Neuronal stem cell (in vitro differentiated cells): ENCODE results near the gene SLC39A11.

ENCODE experiments used
- DNase-seq: peaks from one replicate; pipeline ENCODE4 v3.0.0-alpha.2; 2013; ENCODE audit warnings: low spot score
- H2AFZ ChIP-seq: one replicate; pipeline ENCODE4 v1.6.1; 2013; ENCODE audit warnings: mild to moderate bottlenecking, low read length, inconsistent platforms
- H2AK5ac ChIP-seq: 2 replicates; pipeline ENCODE4 v1.6.1; 2013; ENCODE audit warnings: low read depth, mild to moderate bottlenecking, inconsistent platforms, low read length, moderate library complexity, mixed read lengths
- H2BK120ac ChIP-seq: 2 replicates; pipeline ENCODE4 v1.6.1; 2013; ENCODE audit warnings: low read depth, mild to moderate bottlenecking, inconsistent platforms, low read length, moderate library complexity, mixed read lengths
- H2BK12ac ChIP-seq: one replicate; pipeline ENCODE4 v1.6.1; 2013; ENCODE audit warnings: low read length, inconsistent platforms
- H2BK15ac ChIP-seq: 2 replicates; pipeline ENCODE4 v1.6.1; 2013; ENCODE audit warnings: mild to moderate bottlenecking, low read length, inconsistent platforms, mixed read lengths
- H2BK5ac ChIP-seq: one replicate; pipeline ENCODE4 v1.6.1; 2013; ENCODE audit warnings: inconsistent platforms, mild to moderate bottlenecking, low read length, moderate library complexity
- H3K14ac ChIP-seq: one replicate; pipeline ENCODE4 v1.6.1; 2013; ENCODE audit warnings: low read length, inconsistent platforms
- H3K18ac ChIP-seq: 2 replicates; pipeline ENCODE4 v1.6.1; 2013; ENCODE audit warnings: low read length, inconsistent platforms
- H3K23ac ChIP-seq: 2 replicates; pipeline ENCODE4 v1.6.1; 2013; ENCODE audit warnings: low read depth, mild to moderate bottlenecking, mixed read lengths, low read length, inconsistent platforms; ENCODE audit not compliant: poor library complexity
- H3K27ac ChIP-seq: replicated peaks from 3 replicates; pipeline ENCODE4 v1.5.1; 2013; ENCODE audit warnings: low read length, inconsistent platforms
- H3K27me3 ChIP-seq, 3 experiments: 2 replicates each; pipeline ENCODE4 v1.6.1; 2013; ENCODE audit warnings: low read length in 3 of 3, mild to moderate bottlenecking in 2 of 3, inconsistent platforms in 1 of 3, low read depth in 1 of 3, mixed read lengths in 1 of 3, moderate library complexity in 1 of 3; ENCODE audit not compliant: control insufficient read depth in 3 of 3, insufficient read depth in 3 of 3
- H3K36me3 ChIP-seq, 2 donors: replicated peaks in 1 of 2; 2 replicates each; pipeline ENCODE4 v1.6.1; 2013; ENCODE audit warnings: low read length in 2 of 2; ENCODE audit not compliant: control insufficient read depth in 2 of 2, insufficient read depth in 2 of 2
- H3K4ac ChIP-seq: 2 replicates; pipeline ENCODE4 v1.6.1; 2013; ENCODE audit warnings: inconsistent platforms, mild to moderate bottlenecking, low read length, moderate library complexity
- H3K4me1 ChIP-seq, 2 donors: 1 replicate in 1 of 2; 2 replicates in 1 of 2; pipeline ENCODE4 v1.6.1; 2013; ENCODE audit warnings: low read length in 2 of 2, low read depth in 1 of 2; ENCODE audit not compliant: control insufficient read depth in 2 of 2, insufficient read depth in 1 of 2
- H3K4me2 ChIP-seq: one replicate; pipeline ENCODE4 v1.6.1; 2013; ENCODE audit warnings: mild to moderate bottlenecking, low read length, inconsistent platforms; ENCODE audit not compliant: insufficient read depth, poor library complexity, severe bottlenecking
- H3K4me3 ChIP-seq, 2 donors: 2 replicates each; pipeline ENCODE4 v1.5.1; 2013; ENCODE audit warnings: low read length in 2 of 2, mild to moderate bottlenecking in 2 of 2, inconsistent platforms in 1 of 2, moderate library complexity in 1 of 2
- H3K79me1 ChIP-seq: one replicate; pipeline ENCODE4 v1.6.1; 2013; ENCODE audit warnings: low read depth, mild to moderate bottlenecking, inconsistent platforms, low read length, moderate library complexity
- H3K9ac ChIP-seq: one replicate; pipeline ENCODE4 v1.6.1; 2013; ENCODE audit warnings: mild to moderate bottlenecking, low read depth, low read length, inconsistent platforms; ENCODE audit not compliant: poor library complexity
- H3K9me3 ChIP-seq, 2 donors: replicated peaks in 1 of 2; 2 replicates each; pipeline versions ENCODE3 to v1.6.1; 2013; ENCODE audit warnings: low read length in 2 of 2, mild to moderate bottlenecking in 2 of 2, inconsistent platforms in 1 of 2, low read depth in 1 of 2, mixed read lengths in 1 of 2, moderate library complexity in 1 of 2; ENCODE audit not compliant: control insufficient read depth in 2 of 2, insufficient read depth in 1 of 2
- H4K8ac ChIP-seq: one replicate; pipeline ENCODE4 v1.6.1; 2013; ENCODE audit warnings: low read depth, mild to moderate bottlenecking, inconsistent platforms, low read length, moderate library complexity
- H4K91ac ChIP-seq: one replicate; pipeline ENCODE4 v1.6.1; 2013; ENCODE audit warnings: low read length, low read depth, mild to moderate bottlenecking, inconsistent platforms; ENCODE audit not compliant: poor library complexity
- WGBS, 2 donors: extraction: QIAGEN DNeasy Blood & Tissue Kit; methylation state at CpG; one replicate each; pipeline ENCODE4 v1.1.7; 2013; ENCODE audit warnings: missing lambda C conversion rate in 2 of 2, mixed read lengths in 1 of 2; ENCODE audit not compliant: insufficient read length in 2 of 2, insufficient replicate concordance in 1 of 2; ENCODE audit errors: extremely low coverage in 2 of 2; 5-methylcytosine and 5-hydroxymethylcytosine counted together

Gene SLC39A11

GRCh38 chr17:72683506-72684404 lies 408.7 kb downstream of the SLC39A11 start:
- Histone ChIP-seq H2BK12ac (no peak overlapping the region), H3K9ac (no peak overlapping the region), H2BK15ac (no peak overlapping the region), H3K9me3 (no peaks in the 10 kb centered on the region), H3K4me2 (no peak overlapping the region), H2BK120ac (no peak overlapping the region), H3K4me1 (no peaks in the 10 kb centered on the region), H3K14ac (no peak overlapping the region), H3K27me3 (no peaks in the 10 kb centered on the region), H3K18ac (no peak overlapping the region), H3K36me3 (no peaks in the 10 kb centered on the region), H2AK5ac (no peak overlapping the region), H3K27ac (no peak overlapping the region), H3K4ac (no peak overlapping the region), H3K4me3 (no peak overlapping the region), H2AFZ (no peak overlapping the region), H4K8ac (no peak overlapping the region), H3K79me1 (no peaks in the 10 kb centered on the region), H2BK5ac (no peak overlapping the region), H3K23ac (no peak overlapping the region), H4K91ac (no peak overlapping the region)
- no CpG with 5 or more reads among the region's 10 CpGs for WGBS, 2 donors
- DNase-seq, result no peak

- H3K9ac ChIP-seq, result no peak overlapping the region
- H2BK15ac ChIP-seq, result no peak overlapping the region
- H3K27ac ChIP-seq, result no peak overlapping the region
- H3K23ac ChIP-seq, result no peak overlapping the region
- H3K4ac ChIP-seq, result no peak overlapping the region
- H3K27me3 ChIP-seq, result no peaks in the 10 kb centered on the region
- no peaks in the 10 kb centered on the region for H3K4me1 ChIP-seq
- no peak overlapping the region for H2AK5ac ChIP-seq
- no peaks in the 10 kb centered on the region for H3K79me1 ChIP-seq
- H4K8ac ChIP-seq, result no peak overlapping the region
- H2BK12ac ChIP-seq, result no peak overlapping the region
- no peaks in the 10 kb centered on the region for H3K9me3 ChIP-seq
- H3K36me3 ChIP-seq, result no peaks in the 10 kb centered on the region
- WGBS, 2 donors, result no CpG with 5 or more reads among the region's 1 CpG
- DNase-seq, result no peak
- H3K4me3 ChIP-seq, result no peak overlapping the region
- no peak overlapping the region for H2AFZ ChIP-seq
- no peak overlapping the region for H4K91ac ChIP-seq
- H3K18ac ChIP-seq, result no peak overlapping the region
- H3K14ac ChIP-seq, result no peak overlapping the region
- no peak overlapping the region for H2BK120ac ChIP-seq
- no peak overlapping the region for H2BK5ac ChIP-seq
- no peak overlapping the region for H3K4me2 ChIP-seq
These were observed 409.9 kb downstream of the SLC39A11 start for GRCh38 chr17:72682605-72683004.

DNA sequence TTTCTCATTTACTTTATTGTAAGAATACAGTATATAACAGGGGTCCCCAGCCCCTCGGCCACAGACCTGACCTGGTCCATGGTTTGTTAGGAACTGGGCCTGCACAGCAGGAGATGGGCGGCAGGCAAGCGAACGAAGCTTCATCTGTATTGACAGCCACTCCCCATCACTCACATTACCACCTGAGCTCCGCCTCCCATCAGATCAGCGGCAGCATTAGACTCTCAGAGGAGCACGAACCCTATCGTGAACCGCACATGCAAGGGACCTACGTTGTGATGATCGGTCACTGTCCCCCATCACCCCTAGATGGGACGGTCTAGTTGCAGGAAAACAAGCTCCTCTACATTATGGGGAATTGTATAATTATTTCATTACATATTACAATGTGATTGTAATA lies 410.6 kb downstream of the SLC39A11 start:
- no peaks in the 10 kb centered on the region for H3K36me3 ChIP-seq
- no peaks in the 10 kb centered on the region for H3K79me1 ChIP-seq
- no peak overlapping the region for H3K4me2 ChIP-seq
- H3K14ac ChIP-seq, result no peak overlapping the region
- H3K4me3 ChIP-seq, result no peak overlapping the region
- no peak overlapping the region for H2AFZ ChIP-seq
- H3K4me1 ChIP-seq, result no peaks in the 10 kb centered on the region
- no peak overlapping the region for H3K9ac ChIP-seq
- H3K27me3 ChIP-seq, result no peaks in the 10 kb centered on the region
- H4K91ac ChIP-seq, result no peak overlapping the region
- H3K9me3 ChIP-seq, result no peaks in the 10 kb centered on the region
- H3K4ac ChIP-seq, result no peak overlapping the region
- no peak overlapping the region for H3K23ac ChIP-seq
- no peak overlapping the region for H3K18ac ChIP-seq
- H4K8ac ChIP-seq, result no peak overlapping the region
- no peak overlapping the region for H2BK15ac ChIP-seq
- no peak overlapping the region for H3K27ac ChIP-seq
- H2BK5ac ChIP-seq, result no peak overlapping the region
- H2BK120ac ChIP-seq, result no peak overlapping the region
- no peak overlapping the region for H2AK5ac ChIP-seq
- DNase-seq, result no peak
- H2BK12ac ChIP-seq, result no peak overlapping the region
- no CpG with 5 or more reads among the region's 12 CpGs for WGBS, 2 donors

GRCh38 chr17:72677714-72678390 lies 414.6 kb downstream of the SLC39A11 start:
- Histone ChIP-seq H3K23ac (no peak overlapping the region), H2BK120ac (no peak overlapping the region), H3K4me3 (no peak overlapping the region), H3K4me1 (no peaks in the 10 kb centered on the region), H3K18ac (no peak overlapping the region), H3K27ac (no peak overlapping the region), H4K8ac (no peak overlapping the region), H3K27me3 (no peaks in the 10 kb centered on the region), H3K9ac (no peak overlapping the region), H3K4me2 (no peak overlapping the region), H3K9me3 (peaks cover 0 to 2% of the 10 kb centered on the region in 2 donors), H3K79me1 (no peaks in the 10 kb centered on the region), H3K14ac (no peak overlapping the region), H4K91ac (no peak overlapping the region), H2AFZ (no peak overlapping the region), H3K4ac (no peak overlapping the region), H3K36me3 (no peaks in the 10 kb centered on the region), H2BK12ac (no peak overlapping the region), H2AK5ac (no peak overlapping the region), H2BK15ac (no peak overlapping the region), H2BK5ac (no peak overlapping the region)
- no CpG with 5 or more reads among the region's 12 CpGs for WGBS, 2 donors
- no peak for DNase-seq
